Suprapubic skin (tissue), 4 donors: ENCODE data around the gene CRB1.

Source experiments
- EP300 ChIP-seq: sonication (generic); formaldehyde crosslinking; IDR thresholded peaks from one replicate; pipeline ENCODE4 v1.6.1; 2017; ENCODE audit warnings: antibody characterized with exemption
- POLR2A ChIP-seq, 2 donors: fragments of 450-650 bp; IDR thresholded peaks; one replicate each; pipeline ENCODE4 v1.6.1; 2017; ENCODE audit warnings: antibody characterized with exemption in 2 of 2, mild to moderate bottlenecking in 2 of 2, moderate library complexity in 2 of 2
- POLR2AphosphoS5 ChIP-seq, 3 donors: sonication (generic); formaldehyde crosslinking; IDR thresholded peaks; one replicate each; pipeline ENCODE4 v1.6.1; 2017; ENCODE audit warnings: antibody characterized with exemption in 3 of 3
- TF ChIP-seq, protein P1 (sequence below), 2 donors: fragments of 200-600 bp in 1 of 2; fragments of 450-650 bp in 1 of 2; sonication (generic) in 1 of 2; IDR thresholded peaks; one replicate each; pipeline ENCODE4 v1.5.1; 2016 to 2019; ENCODE audit warnings: antibody characterized with exemption in 2 of 2, mild to moderate bottlenecking in 1 of 2, moderate library complexity in 1 of 2

DNA sequence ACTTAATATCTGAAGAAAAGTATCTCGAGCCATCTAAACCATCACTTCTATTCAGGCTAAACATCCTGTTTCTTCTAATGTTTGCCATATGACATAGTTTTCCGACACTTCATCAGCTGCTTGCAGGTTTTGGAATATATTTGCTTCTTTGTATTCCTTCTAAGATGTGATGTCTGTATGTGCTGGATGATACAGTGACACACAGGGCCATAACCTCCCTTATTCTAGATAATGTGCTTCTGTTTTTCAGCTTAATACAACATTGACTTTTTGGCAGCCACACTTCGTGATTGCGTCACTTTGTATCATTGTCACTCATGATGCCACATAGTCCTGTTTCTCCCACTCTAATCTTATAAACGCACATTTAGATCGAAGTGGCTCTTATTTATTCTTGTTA lies 156.3 kb downstream of the CRB1 start:
- TF ChIP-seq POLR2AphosphoS5 (IDR thresholded peaks at IDR 0.05) = no peak
- no peak for TF ChIP-seq POLR2A (IDR thresholded peaks at IDR 0.05)
- TF ChIP-seq, protein P1, sequence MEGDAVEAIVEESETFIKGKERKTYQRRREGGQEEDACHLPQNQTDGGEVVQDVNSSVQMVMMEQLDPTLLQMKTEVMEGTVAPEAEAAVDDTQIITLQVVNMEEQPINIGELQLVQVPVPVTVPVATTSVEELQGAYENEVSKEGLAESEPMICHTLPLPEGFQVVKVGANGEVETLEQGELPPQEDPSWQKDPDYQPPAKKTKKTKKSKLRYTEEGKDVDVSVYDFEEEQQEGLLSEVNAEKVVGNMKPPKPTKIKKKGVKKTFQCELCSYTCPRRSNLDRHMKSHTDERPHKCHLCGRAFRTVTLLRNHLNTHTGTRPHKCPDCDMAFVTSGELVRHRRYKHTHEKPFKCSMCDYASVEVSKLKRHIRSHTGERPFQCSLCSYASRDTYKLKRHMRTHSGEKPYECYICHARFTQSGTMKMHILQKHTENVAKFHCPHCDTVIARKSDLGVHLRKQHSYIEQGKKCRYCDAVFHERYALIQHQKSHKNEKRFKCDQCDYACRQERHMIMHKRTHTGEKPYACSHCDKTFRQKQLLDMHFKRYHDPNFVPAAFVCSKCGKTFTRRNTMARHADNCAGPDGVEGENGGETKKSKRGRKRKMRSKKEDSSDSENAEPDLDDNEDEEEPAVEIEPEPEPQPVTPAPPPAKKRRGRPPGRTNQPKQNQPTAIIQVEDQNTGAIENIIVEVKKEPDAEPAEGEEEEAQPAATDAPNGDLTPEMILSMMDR (IDR thresholded peaks at IDR 0.05) = no peak
- no peak for TF ChIP-seq EP300
